ENCODE results near the gene MSRB2.

Gene MSRB2

GRCh38 chr10:23158370-23158769, 63.0 kb downstream of the MSRB2 start:
- in situ Hi-C loops (cut with MboI; ENCODE audit: low sequenced_read_pairs), result no loop called here

DNA sequence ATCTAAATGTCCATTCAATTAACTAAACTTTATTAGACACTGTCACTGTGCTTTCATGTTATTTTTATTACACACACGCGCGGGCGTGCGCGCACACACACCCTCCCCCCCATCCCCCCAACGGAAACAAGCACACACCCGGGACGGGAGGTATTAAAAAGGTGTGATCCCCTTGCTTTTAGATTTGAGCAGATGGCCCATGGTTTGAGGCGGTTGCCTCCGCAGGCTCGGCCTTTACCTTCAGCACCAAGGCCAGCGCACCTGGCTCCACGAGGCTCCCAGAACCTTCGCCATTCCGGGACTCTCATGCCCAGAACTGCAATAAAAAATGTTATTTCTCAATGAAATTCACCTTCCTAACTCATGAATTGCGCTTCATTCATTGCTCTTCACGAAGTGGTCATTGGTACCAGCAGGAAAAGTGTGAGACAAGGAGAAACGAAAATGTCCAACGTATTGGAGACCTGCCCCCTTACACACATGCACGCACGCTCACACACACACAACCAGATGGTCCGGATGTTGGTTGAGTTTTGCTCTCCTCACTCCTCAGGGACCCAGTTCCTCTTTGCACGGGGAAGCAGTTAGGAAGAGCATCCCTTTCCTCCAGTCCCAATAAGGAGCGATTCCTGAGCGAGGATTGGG, 76.0 kb downstream of the MSRB2 start:
- in situ Hi-C loops (cut with MboI; ENCODE audit: low sequenced_read_pairs), result no loop called here
